NCI-H345 (cell line): ENCODE results near the gene ACACB.

Source experiments
- DNase-seq: peaks from one replicate; lab custom pipeline; 2025; lab: John Stamatoyannopoulos, UW

Gene ACACB

GRCh38 chr12:109219938-109220337 lies 103.6 kb downstream of the ACACB start:
- DNase-seq = no peak

DNA sequence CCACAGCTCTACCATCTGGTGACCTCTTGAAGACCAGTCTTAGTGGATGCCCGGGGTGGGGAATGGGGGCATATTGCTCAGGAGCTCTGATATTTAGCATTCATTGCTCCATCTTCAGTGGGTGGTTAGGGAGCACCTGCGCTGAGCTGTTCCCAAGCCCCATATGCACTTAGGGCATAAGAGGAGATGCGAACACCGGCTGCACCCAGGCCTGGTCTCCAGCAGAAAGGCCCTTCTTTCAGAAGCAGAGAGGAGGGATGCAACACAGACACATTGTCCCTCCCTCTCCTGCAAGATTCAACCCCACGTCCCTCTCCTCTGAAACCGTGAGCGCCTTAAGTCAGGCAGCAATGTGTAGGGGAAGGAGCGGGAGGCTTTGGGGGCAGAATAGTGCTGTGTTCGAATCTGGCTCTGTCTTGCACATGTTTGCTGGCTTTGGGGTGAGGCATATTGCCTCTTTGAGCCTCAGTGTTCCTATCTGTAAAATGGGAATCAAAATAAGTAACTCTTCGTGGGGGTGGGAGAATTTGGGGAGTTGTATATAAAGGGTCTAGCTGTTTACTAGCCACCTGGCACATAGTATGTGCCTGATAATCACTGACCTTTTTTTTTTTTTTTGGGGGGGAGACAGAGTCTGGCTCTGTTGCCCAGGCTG lies 105.0 kb downstream of the ACACB start:
- DNase-seq = no peak

- no peak for DNase-seq
Observed at GRCh38 chr12:109222062-109222461, 105.7 kb downstream of the ACACB start.

DNA sequence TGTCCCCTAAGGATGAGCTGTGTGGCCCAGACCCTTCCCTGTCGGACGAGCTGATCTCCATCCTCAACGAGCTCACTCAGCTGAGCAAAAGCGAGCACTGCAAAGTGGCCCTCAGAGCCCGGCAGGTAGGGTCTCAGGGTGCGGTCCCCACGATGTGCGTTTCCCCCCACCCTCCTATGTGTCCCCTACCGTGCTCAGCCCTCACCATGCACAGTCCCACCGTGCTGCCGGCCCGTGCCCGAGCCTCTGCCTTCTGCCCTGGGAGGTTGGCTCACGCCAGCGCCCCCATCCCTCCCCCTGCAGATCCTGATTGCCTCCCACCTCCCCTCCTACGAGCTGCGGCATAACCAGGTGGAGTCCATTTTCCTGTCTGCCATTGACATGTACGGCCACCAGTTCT lies 106.1 kb downstream of the ACACB start:
- DNase-seq = no peak

GRCh38 chr12:109223211-109223610 lies 106.8 kb downstream of the ACACB start:
- no peak for DNase-seq

GRCh38 chr12:109223868-109224267 lies 107.5 kb downstream of the ACACB start:
- DNase-seq = no peak

DNA sequence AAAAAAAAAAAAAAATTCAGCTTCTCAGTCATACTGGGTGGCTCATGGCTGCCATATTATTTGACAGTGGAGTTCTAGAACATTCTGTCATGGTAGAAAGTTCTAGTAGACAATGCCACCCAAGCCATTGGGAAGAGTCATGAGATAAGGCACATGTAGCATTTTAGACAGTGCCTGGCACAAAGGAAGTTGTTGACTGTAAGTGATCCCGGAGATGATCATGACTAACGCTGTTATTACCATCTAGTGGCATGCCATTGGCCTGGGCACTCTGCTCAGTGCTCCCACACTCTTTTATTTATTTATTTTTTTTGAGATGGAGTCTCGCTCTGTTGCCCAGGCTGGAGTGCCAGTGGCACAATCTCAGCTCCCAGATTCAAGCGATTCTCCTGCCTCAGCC lies 112.3 kb downstream of the ACACB start:
- no peak for DNase-seq

DNA sequence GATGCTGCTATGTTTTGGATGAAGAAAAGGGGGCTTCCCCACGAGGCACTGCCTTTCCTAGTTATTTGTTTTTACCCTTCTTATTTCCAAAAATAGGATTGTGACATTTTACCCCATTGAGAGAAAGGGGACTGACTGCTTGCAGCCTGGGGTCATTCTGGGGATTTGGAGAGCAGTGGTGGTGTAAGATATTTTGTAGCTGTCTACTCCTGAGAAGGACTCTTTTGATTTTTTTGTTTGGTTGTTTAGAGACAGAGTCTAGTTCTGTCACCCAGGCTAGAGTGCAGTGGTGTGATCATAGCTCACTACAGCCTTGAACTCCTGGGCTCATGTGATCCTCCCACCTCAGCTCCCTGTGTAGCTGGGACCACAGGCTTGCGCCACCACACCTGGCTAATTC lies 113.8 kb downstream of the ACACB start:
- DNase-seq = no peak

- DNase-seq = no peak
Observed at GRCh38 chr12:109232731-109233130, 116.3 kb downstream of the ACACB start.

- no peak for DNase-seq
Observed at GRCh38 chr12:109234012-109234411, 117.6 kb downstream of the ACACB start.

DNA sequence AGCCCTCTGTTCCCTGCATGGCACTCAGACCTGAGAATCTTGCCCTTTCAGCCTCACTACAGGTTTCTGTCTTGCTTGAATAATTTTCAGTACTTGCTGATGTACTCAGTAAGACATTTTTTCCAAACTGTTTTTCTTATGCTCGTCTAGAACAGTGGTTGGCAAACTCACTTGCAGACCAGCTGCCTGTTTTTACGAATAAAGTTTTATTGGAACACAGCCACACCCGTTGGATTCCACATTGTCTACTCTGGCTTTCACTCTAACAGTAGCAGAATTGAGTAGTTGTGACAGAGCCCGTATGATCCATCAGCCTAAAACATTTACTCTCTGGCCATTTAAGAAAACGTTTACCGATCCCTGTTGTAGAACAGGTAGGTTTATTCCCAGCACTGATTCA lies 119.9 kb downstream of the ACACB start:
- DNase-seq = no peak

GRCh38 chr12:109239179-109239578 lies 122.8 kb downstream of the ACACB start:
- DNase-seq = no peak

DNA sequence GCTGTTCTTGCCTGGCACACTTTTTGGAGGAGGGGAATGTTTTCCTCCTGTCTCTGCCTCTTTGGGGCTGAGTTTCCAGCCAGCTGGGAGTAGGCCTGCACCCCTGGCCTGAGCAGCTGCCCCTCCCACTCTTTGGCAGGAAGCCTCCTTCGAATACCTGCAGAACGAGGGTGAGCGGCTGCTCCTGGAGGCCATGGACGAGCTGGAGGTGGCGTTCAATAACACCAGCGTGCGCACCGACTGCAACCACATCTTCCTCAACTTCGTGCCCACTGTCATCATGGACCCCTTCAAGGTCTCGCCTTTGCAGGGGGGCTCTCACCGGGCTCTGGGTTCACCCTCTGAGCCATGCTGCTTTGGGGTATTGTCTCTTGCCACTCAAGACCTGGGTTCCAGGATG lies 123.3 kb downstream of the ACACB start:
- DNase-seq = no peak

- no peak for DNase-seq
Observed at GRCh38 chr12:109240365-109240764, 124.0 kb downstream of the ACACB start.

DNA sequence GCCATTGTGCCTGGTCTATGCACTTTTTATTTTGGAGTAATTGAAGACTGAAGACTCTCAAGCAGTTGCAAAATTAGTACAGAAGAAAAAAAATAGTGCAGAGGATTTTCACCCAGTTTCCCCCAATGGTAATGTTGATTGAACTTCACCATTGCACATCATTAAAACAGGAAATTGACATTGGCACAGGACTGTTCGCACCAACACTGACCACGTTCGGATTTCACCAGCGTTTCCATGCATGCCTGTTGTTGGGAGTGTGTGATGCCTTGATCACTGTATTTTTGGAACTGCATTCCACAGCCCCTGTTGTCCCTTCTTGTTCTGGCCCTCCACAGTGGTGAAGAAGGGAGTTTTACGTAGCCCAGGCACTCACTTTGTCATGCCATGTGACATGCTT lies 125.5 kb downstream of the ACACB start:
- no peak for DNase-seq

DNA sequence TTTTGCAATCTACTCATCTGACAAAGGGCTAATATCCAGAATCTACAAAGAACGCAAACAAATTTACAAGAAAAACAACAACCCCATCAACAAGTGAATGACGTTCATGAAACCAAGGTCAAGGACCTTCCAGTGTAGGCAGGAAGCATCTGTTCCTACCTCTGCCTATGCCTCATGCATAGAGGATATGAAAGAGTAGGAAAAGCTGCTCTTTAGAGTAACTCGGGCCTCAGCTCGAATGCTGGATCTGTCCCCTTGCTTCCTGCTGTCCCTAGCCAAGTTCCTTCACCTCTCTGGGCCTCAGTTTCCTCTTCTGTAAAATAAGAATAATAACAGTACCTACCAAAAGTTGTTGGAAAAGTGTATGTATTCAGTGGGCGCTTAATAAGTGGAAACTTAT lies 127.7 kb downstream of the ACACB start:
- no peak for DNase-seq

DNA sequence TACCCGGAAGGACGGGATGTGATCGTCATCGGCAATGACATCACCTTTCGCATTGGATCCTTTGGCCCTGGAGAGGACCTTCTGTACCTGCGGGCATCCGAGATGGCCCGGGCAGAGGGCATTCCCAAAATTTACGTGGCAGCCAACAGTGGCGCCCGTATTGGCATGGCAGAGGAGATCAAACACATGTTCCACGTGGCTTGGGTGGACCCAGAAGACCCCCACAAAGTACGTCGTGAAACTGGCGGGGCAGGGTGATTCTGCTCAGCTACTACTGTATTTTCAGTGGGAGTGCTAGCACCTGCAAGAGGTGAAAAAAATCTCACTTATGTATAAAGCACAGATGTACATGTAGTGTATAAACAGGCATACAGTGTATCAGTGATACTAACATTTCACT lies 129.8 kb downstream of the ACACB start:
- no peak for DNase-seq

GRCh38 chr12:109247831-109248654 lies 131.7 kb downstream of the ACACB start:
- DNase-seq = no peak

- DNase-seq = no peak
Observed at GRCh38 chr12:109250523-109250922, 134.1 kb downstream of the ACACB start.

DNA sequence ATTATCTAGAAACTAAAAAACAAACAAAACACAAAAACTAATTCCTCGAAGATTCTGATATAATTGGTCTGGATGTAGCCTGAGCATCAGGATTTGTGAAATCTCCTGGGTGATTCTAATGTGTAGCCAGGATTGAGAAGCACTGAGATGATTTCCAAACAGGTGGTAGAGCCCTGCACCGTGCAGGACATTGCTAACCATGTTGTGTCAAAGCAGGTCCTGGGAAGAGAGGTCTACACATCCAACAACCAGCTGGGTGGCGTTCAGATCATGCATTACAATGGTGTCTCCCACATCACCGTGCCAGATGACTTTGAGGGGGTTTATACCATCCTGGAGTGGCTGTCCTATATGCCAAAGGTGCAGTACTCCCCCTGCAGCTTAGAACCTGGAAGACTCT lies 136.4 kb downstream of the ACACB start:
- DNase-seq = no peak

GRCh38 chr12:109253913-109254544 lies 137.6 kb downstream of the ACACB start:
- no peak for DNase-seq

DNA sequence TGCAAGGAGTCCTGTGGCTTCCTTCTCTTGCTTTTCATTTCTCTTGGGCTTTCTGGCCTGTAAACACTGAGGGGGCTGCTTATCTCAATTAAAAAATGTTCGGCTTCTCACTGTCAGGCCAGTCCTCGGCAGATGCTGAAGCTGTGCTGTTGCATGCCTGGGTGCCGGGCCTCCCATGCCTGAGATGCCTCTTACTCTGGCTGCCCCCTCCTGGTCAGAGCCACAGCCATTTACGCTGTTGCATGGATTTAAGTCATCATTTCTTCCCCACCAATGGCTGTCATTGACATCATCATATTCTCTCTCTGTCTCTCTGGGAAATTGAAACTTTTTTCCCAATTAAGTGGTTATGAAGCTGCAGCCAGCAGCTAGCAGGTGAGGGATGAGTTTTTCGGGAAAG lies 139.0 kb downstream of the ACACB start:
- no peak for DNase-seq

DNA sequence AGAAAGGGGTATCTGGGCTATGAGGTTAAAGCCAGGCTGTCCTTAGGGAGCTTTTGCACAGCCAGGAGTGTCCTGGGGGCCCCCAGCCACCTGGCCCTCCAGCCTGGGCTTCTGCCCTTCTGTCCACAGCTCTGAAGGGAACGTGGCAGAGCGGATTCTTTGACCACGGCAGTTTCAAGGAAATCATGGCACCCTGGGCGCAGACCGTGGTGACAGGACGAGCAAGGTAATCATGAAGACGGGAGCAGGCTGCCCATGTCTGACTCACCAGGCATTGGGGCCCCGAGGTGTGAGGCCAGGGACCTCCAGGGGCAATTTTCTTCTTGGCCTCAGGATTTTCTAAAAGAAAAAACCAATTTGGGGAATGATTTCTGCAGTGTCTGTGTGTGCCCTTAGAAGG lies 139.6 kb downstream of the ACACB start:
- DNase-seq = no peak
